GM18907 (cell line): ENCODE results near the gene ZFHX2.

Experiments
- ATAC-seq: cut with Tn5 transposase; IDR thresholded peaks from one replicate; pipeline ENCODE4 v1.9.1; 2021; ENCODE audit warnings: mild to moderate bottlenecking, moderate library complexity; ENCODE audit not compliant: unreplicated experiment

Gene ZFHX2

DNA sequence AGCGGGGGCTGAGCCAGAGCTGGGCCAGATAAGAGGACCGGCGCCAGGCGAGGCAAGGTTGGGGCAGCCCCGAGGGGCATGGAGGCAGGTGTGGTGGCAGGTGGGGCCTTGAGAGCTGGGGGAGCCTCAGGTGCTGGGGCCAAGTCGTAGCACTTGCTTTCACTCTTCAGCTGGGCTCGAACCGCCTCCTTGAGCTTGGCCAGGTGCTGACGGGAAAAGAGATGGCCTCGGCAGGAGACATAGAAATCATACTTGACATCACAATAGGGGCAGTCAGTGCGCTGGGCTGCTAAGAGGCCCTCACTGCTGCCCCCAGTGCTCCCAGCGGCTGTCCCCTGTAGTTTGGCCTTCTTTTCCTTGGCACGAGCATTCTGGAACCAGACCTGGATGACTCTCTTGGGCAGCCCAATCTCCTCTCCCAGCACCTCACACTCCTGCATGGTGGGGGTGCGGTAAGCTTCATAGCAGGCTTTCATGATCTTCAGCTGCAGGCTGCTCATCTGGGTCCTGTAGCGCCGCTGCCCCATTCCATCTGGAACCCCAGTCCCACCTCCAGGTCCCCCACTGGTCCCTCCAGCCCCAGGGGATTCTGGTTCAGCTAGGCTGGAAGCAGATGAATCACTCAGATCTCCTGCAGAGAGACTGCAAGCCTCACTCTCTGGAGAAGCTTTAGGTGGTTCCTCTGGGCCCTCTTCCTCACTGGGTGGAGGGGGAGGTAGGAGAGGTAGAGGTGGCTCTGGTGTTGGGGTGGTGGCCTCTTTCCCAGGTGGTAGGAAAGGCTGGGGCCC, 28.1 kb downstream of the ZFHX2 start:
- no peak for ATAC-seq

DNA sequence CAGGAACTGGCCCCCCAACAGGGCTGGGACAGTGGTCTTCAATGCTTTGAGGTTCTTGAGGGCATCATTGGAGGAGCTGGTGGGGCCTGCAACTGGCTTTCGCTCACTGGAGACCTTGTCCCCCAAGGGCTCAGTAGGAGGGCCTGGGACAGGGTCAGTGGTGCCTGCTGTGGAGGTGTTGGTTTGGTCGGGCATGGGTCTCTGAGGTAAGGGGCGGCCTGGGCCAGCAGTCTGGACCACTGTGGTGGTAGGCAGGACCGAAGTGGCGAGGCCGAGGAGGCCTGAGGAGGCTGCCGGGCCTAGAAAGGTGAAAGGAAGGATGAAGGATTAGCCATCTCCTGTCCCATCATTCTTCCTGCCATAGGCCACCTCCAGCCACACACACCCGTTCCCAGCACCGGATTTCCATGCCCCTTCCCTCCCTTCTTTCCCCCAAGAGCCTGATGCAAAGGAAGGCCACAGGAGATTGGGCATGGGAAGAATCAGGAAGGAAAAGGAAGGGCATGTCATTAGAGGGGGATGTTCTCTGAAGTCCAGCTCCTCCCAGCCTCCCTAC, 28.8 kb downstream of the ZFHX2 start:
- ATAC-seq: no peak

DNA sequence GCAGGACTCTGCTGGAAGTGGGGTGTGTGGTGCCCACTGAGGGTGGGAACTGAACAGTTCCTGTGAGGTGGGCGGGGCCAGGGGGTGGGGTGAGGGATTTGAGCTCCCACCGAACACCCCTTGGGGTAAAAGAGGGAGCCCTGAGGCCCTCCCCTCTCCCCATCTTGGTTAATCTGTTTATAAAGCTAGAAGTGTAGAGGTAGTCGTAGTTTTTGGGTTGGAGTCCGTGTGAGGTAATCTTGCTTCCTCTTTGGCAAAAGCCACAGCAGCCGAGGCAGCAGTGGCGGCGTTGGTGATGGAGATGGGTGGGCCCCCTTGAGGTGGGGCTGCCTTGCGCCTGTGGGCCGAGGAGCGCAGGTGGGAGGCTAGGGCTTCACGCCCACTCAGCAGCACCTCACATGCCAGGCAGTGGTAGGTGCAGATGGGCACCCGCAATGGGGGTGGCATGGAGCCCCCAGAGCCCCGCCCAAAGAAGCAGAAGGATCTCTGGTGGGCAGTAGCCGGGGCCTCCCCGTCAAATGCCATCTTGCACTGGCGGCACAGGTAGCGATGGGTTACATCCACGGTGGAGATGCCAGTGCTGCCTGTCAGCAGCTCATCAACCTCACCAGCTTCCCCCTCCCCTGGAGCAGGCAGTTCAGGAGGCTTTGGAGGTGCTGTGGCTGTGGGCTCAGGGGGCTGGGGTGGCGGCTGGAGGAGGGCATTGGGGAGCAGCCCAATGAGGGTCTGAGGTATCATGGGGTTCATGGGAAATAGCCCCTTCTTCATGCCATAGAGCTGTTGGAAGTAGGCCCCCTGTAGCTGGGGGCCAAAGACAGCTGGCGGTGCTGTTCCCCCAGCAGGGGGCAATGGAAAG, 29.6 kb downstream of the ZFHX2 start:
- no peak for ATAC-seq

DNA sequence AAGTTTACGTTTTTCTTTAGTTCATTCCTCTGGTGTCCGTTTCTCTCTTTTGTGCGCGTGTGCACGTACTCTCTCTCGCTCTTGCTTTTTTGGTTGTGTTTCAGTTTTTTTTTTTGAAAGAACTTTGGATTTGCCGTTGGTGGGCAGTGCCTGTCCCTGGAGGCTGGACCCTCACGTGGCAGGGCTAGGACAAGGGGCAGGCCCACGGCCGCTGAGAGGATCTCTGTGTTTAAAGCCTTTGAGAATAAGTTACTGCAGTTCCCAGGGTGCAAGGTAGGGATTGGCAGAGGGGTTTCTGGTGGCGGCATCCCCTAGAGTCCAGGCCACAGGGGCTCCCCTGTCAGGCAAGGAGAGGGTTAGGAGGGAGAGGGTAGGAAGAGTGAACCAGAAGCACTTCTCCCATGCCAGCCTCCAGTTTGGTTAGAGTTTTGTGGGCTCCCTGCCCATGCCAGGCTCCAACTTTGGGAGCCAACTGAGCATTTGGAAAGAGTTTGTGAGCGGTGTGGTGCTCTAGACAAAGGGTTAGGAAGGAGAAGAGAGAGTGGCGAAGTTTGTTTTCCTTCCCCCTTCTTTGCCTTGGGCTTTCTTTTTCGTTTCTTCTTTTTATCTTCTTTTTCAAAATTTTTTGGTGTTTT, 30.5 kb downstream of the ZFHX2 start:
- no peak for ATAC-seq

DNA sequence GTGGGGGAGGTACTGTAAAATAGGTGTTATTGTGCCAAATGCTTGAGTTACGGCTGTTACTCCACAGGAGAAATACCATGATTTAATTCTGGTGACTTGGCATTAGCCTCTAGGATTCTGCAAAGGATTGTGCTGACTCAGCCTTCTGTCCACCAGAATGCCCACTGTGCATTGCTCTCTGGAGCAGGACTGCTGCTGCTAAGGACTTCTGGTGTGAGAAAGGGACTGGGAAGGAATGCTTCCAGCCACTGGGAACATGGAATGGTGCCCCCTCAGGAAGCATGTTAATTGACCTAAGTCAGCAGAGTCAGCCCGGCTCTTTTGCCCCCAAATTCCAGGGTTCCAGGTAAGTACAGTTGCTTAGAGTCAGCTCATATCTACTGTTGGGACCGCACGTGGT, 32.9 kb downstream of the ZFHX2 start:
- no peak for ATAC-seq

DNA sequence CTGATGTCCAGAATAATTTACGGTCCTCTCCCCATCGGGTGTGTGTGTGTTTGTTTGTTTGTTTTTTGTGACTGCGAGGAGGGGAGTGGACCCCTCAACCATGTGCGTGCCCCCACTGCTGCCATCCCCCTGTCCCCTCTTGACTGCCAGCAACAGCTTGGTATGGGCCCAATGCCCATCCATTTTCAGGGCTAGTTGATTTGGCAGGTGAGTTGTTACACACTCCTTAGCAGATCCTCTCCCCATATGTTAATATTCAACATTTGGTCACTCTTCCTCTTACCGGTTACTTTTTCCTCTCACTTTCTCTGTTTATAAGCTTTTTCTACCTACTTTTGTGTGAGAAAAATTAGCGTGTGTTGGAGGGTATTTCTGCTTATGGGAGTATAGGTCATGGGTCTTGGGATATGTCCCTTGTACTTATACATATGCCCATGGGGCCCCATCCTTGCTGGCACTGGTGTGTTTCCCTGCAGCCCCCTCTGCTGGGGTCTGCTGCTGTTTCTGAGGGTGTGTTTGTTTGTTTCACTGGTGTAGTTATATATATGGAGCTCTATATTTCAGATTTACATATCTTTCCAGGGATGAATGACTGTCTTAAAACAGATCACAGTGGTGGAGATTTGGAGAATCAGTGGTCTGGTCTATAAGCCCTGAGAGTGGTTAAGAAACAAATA, 33.8 kb downstream of the ZFHX2 start:
- ATAC-seq: no peak

DNA sequence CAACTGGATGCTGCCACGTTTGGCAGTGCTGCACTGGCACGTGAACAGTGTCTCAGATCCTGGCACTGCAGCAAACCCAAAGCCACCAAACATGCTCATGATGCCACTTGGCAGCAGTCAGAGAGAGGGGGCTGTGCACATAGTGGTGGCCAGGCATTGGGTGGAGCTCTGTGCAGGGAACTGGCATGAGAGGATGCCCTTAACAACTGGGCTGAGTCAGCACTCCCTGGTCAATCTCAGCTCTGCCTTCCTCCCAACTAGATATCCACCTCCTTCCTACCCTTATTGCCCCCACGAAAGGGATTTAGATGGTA, 37.0 kb downstream of the ZFHX2 start:
- ATAC-seq: no peak

DNA sequence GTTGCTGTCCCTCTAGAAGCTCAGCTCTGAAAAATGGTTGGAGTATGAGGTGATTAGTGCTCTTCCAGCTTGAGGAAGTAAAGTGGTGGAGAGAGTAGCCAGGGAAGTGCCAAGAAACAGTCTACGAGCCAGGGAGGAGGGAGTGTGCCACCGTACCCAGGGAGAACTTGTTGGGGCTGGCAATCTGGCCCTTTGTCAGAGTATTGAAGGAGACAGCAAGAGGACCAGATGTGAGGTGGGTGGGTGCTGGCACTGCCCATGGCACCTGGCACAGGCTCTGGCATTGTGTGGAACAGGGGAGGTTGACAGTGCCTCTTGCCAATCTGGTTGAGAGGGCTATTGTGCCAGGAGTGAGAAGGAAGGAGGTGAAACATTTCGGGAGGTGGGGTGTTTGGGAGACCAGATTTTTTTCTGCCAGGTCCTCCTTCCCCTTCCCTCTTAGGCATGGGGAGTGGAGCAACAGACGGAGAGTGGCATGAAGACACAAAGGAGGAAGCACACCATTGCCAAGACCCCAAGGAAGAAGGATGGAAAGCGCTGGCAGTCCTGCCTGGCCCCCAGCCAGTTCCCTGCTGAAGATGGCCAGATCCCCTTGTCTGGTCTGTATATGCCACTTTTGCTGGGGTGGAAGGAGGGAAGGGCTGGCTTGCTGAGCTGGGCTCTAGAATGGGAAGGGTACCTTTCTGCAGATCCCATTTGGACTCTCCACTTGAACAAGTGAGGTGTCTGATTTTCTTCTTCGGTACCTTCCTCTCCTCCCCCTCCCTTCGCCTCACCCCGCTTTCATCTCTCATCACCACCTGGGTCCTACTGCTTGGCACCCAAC, 37.5 kb downstream of the ZFHX2 start:
- no peak for ATAC-seq

DNA sequence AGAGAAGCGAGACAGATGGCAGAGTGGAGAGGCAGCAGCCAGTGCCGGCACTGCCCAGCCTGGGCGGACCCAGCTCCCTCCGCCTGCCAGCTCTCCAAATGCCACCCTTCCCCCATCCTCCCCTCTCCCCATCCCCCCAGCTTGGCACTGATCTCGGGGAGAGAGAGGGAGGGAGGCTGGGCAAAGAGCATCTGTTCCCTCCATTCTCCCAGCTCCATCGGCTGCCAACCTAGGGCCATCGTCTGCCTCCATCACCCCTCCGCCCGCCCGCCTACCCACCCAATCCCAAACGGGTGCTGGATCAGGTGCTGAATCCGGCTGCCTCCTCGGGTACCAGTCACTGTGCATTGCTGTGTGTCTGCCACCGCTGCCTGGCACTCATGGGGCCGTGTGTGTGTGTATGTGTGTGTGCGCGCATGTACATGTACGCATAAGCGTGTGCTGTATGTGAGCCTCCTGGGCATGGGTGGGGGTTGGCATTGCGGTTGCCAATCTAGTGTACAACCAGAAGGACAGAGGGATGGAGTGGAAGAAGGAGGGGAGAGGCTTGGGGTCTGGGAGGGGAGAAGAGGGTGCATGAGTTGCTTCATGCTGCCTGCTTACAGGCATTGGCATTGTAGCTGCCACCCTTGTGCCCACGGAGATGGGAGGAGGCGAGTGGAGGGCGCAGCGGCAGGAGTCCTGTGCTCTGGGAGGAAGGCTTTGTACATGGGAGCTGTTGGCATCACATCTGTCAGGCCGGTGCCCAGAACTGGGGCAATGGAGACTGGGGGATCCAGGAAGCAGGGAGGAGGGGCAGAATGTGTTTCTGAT, 38.4 kb downstream of the ZFHX2 start:
- ATAC-seq: no peak

DNA sequence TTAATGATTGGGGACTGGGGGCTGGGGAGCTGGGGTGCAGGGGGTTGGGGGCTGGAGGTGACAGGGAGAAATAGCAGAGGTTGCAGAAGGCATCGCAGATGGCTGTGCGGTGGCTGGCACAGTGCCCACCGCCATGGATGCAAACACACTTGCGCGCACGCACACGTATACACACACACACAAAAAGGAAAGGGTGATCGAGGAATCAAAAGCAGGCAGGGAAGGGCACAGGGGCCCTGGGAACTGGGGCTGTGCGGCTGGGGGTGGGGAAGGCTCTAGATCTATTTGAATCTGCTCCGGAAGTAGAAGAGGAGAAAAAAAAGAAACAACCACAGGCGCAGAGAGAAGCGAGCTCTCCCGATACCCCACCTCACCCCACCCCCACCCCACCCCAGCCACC, 39.4 kb downstream of the ZFHX2 start:
- no peak for ATAC-seq

DNA sequence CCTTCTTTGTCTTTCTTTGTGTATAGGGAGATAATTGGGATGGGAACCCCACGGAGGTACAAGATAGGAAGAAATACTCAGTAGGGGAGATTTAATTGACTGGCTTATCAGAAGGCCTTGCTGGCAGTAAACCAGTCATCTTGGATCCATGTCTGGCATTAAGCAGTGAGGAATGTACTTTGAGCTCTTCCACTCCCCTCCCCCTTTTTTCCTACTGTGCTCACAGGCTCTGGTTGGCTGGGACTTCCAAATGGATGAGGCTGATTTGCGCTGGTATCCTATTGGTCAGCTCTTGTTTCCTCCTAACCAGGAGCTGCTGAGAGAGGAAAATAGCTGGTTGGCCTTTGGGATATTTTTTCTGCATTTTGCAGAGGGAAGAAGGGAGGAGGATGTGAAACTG, 57.3 kb downstream of the ZFHX2 start:
- ATAC-seq: no peak

DNA sequence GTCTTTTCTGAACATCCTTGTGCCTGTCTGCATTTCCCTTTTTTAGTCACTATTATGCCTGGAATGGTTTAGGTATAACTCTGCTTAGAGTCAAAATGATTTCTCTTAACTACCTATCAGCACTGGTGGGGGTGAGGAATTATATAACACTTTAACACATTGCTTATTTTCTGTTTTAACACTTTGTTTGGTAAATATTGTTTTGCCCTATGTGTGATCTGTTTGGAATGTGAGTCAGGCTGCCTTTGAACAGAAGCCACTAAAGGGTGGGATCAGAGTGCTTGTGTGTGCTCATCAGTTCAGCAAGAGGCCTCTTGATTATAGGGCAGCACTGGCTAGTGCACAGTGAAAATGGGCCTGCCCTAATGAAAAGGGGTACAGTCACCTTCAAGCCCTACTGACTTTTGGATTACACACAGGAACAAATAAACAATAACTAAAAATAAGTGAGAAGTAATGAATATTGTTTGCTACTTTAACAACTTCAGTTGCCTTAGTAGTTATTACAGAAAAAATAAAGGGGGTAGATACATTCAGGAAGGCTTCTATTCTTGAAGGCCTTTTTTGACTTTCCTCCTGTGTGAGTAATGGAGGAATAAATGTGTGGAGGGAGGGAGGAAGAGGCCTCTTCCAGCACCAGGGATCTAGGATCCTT, 58.8 kb downstream of the ZFHX2 start:
- ATAC-seq: no peak

DNA sequence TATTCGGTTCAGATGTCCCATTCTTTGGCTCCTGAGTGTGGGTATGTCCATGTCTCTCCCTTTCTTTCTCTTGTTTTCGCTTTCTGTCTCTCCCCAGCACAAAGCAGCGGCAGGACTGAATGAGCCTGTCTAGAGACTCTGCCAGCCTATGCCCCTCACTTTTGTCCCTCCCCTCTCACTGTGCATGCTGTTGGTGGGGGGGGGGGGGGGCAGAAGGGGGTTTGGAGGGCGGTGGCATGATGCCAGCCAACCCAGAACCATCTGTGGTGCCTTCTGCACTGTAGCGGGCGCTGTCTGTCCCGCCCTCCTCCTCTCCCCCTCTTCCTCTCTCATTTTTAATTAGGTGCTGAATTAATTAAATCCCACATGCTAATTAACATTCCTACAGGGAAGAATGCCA, 64.3 kb downstream of the ZFHX2 start:
- ATAC-seq: no peak

DNA sequence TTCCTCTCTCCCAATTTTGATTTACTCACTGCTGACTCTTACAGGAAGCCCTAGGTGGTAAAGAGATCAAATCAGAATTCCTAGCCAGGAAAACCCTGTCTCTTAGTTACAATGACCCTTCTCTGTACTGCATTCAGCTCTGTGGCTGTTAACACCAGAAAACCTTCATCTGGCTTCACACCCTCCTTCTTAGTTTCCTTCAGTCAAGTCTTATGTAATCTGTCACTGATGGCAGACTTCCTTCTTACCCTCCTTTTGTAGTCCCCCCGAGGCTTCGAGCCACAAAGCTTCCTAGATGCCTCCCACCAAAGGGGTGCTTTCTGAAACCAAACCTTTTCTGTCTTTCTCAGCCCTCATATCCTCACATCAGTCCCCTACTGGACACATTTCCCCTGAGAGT, 65.5 kb downstream of the ZFHX2 start:
- no peak for ATAC-seq

DNA sequence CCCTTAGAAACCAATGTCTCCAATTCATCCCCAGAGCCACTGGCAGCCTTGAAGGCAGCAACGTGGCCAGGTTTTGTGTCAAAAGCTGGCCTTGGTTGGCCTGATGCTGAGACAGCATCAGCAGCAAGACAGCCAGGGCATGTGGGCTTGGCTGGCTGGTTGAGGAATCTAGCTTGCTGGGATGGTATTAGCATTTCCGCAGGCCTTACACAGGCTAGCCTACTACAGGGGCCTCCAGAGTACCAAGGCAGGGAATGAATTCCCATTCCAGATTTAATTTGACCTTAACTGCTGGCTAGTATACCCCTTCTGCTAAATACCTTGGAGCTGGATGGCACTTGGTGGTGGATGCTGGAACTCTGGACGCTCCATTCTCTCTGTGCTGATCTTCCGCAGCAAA, 66.2 kb downstream of the ZFHX2 start:
- ATAC-seq: no peak

DNA sequence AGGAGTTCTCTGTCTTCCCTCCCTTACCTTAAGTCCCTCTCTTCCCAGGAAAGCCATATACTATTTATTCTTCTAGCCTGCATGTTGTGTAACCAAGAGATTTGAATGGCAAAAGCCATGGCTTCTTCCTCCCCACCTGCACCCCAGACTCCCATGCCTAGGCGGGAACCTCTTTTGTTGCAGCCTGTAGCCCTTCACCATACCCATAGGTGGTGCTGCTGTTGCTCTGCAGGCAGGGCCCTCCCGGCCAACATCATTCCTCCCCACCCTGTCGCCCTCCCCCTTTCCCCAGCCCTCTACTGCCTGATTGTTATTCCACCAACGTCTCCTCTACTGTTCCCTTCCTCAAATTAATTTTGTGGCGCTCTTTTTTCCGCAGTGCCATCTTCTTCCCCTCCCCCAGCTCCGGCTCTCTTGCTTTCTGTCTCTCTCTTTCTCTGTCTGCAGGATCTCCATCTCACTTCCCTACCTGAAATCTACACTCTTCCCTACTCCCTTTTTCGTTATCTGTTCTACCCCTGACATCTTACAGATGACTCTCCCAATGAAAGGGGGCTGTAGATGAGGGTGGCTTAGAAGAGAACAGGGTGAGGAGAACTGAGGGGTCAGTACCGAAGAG, 68.2 kb downstream of the ZFHX2 start:
- ATAC-seq: no peak

DNA sequence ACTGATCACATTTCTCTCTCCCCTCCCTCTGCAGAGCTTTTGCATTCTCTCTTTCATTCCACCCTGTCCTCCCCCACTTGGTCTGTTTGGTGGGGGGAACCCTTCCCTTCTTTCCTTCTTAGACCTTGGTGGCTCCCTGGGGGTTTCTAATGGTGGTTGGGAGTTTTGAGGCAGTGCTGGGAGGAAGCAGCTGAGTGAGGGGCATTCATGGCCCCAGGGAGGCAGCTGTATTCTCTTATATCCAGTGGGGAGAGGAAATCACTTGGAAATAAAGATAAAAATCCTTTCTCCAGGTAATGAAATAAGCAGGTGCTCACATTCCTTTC, 68.8 kb downstream of the ZFHX2 start:
- no peak for ATAC-seq

DNA sequence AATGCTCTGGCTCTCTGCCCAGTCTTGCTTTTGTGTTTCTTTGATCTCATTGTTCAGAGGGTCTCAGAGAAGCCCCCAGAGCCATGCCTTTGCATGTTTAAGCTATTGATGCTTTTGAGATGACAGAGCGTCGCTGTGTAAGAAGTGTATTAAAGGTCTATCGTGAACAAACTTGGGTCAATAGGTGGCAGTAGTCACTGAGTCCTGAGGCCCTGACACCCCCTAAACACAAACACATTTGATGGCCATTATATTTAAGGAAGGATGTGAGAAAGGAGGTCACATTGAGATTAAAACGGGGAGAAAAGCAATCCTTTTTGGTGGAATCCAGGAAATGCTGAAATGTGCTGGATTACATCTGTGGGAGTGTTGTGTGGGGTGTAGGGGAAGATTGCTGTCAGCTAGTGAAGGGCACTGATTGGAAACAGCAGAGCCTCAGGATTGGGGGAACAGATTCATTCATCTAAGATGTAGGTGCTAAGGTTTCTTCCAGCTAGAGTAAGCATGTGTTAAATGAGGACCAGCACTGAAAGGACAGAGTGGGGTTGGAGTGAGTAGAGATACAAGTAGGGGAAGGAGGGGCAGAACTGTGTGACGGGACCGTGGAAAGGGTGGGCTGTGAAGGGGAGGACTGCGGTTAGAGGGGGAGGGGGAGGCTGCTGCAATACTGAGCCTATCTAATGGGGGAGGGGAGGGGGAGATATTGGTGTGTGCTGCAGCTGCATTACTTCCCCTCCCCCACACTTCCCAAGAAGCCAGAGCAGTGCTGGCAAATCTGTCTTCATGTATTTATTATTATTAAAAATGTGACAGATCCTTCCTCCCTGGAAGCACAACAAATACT, 69.4 kb downstream of the ZFHX2 start:
- ATAC-seq: no peak
